IMR-90 (cell line): ENCODE measurements around the gene ANXA3. TPM values are rescaled to one million over a fixed set of nuclear protein-coding genes. Genes with fewer than 3 reads are reported as not detected.

Source experiments
- ATAC-seq: fragments of 200-7000 bp; cut with Tn5 transposase; 2 replicates; pipeline ENCODE4 v1.9.1; 2020; ENCODE audit warnings: low read depth, mild to moderate bottlenecking, moderate library complexity
- BruUV-seq: library from RNA; stranded (reverse); fragments of 400-500 nt; replicated peaks from 2 replicates; lab custom pipeline; 2021; lab: Mats Ljungman, UMichigan
- CTCF ChIA-PET: fragments of 300-600 bp; formaldehyde crosslinking; extraction: SDS; loops from one replicate; lab custom pipeline; 2021; ENCODE audit warnings: antibody characterized with exemption; lab: Yijun Ruan, JAX
- POLR2A ChIA-PET: fragments of 300-600 bp; sonication (Branson Sonifier 250); formaldehyde crosslinking; loops from one replicate; lab custom pipeline; 2022; ENCODE audit warnings: antibody characterized with exemption; ENCODE audit not compliant: unreplicated experiment; lab: Charles Lee
- DNase-seq: peaks from one replicate; pipeline ENCODE4 v3.0.0; 2013
- H2AFZ ChIP-seq: replicated peaks from 2 replicates; pipeline ENCODE3; 2013; ENCODE audit warnings: low read length, mild to moderate bottlenecking; ENCODE audit not compliant: poor library complexity
- H2AK5ac ChIP-seq: 2 replicates; pipeline ENCODE4 v1.6.1; 2013; ENCODE audit warnings: low read depth, low read length, inconsistent platforms
- H2AK9ac ChIP-seq: replicated peaks from 2 replicates; pipeline ENCODE3; 2013; ENCODE audit warnings: mild to moderate bottlenecking, low read depth, low read length, moderate library complexity; ENCODE audit not compliant: poor library complexity
- H2BK120ac ChIP-seq: 2 replicates; pipeline ENCODE4 v1.6.1; 2013; ENCODE audit warnings: low read depth, low read length, inconsistent platforms
- H2BK15ac ChIP-seq: 3 replicates; pipeline ENCODE4 v1.6.1; 2013; ENCODE audit warnings: low read depth, low read length, inconsistent platforms
- H2BK20ac ChIP-seq: 2 replicates; pipeline ENCODE4 v1.6.1; 2013; ENCODE audit warnings: low read depth, mild to moderate bottlenecking, inconsistent platforms, low read length, moderate library complexity
- H2BK5ac ChIP-seq: 2 replicates; pipeline ENCODE4 v1.6.1; 2013; ENCODE audit warnings: mild to moderate bottlenecking, low read depth, low read length, inconsistent platforms; ENCODE audit not compliant: poor library complexity, severe bottlenecking
- H3K14ac ChIP-seq: replicated peaks from 2 replicates; pipeline ENCODE4 v1.6.1; 2013; ENCODE audit warnings: low read depth, low read length, inconsistent platforms
- H3K18ac ChIP-seq: 2 replicates; pipeline ENCODE4 v1.6.1; 2013; ENCODE audit warnings: low read depth, low read length, control low read depth
- H3K23ac ChIP-seq: 2 replicates; pipeline ENCODE4 v1.6.1; 2013; ENCODE audit warnings: low read depth, low read length, inconsistent platforms
- H3K27ac ChIP-seq: 2 replicates; pipeline ENCODE4 v1.5.1; 2013; ENCODE audit warnings: mild to moderate bottlenecking, control low read depth, low read length; ENCODE audit not compliant: insufficient read depth
- H3K27me3 ChIP-seq: 2 replicates; pipeline ENCODE4 v1.6.1; 2013; ENCODE audit warnings: low read length; ENCODE audit not compliant: control insufficient read depth, insufficient read depth
- H3K36me3 ChIP-seq: 2 replicates; pipeline ENCODE4 v1.6.1; 2013; ENCODE audit warnings: low read length, mixed read lengths; ENCODE audit not compliant: control insufficient read depth, insufficient read depth
- H3K4ac ChIP-seq: 2 replicates; pipeline ENCODE4 v1.6.1; 2013; ENCODE audit warnings: low read depth, low read length, inconsistent platforms
- H3K4me1 ChIP-seq: 2 replicates; pipeline ENCODE4 v1.6.1; 2013; ENCODE audit warnings: low read length, mixed read lengths; ENCODE audit not compliant: control insufficient read depth, insufficient read depth
- H3K4me2 ChIP-seq: 2 replicates; pipeline ENCODE4 v1.6.1; 2013; ENCODE audit warnings: low read depth, mild to moderate bottlenecking, control low read depth, low read length, moderate library complexity
- H3K4me3 ChIP-seq: 2 replicates; pipeline ENCODE4 v1.5.1; 2013; ENCODE audit warnings: low read depth, mild to moderate bottlenecking, control low read depth, low read length, moderate library complexity; ENCODE audit not compliant: insufficient read depth
- H3K56ac ChIP-seq: 2 replicates; pipeline ENCODE4 v1.6.1; 2013; ENCODE audit warnings: low read length, inconsistent platforms; ENCODE audit not compliant: insufficient read depth; ENCODE audit errors: extremely low read depth
- H3K79me1 ChIP-seq, 2 experiments: 2 replicates each; pipeline ENCODE4 v1.6.1; 2013; ENCODE audit warnings: low read length in 2 of 2, inconsistent platforms in 1 of 2, low read depth in 1 of 2
- H3K9ac ChIP-seq: 2 replicates; pipeline ENCODE4 v1.6.1; 2013; ENCODE audit warnings: low read depth, low read length, control low read depth
- H3K9me1 ChIP-seq: 2 replicates; pipeline ENCODE4 v1.6.1; 2013; ENCODE audit warnings: low read length, inconsistent platforms; ENCODE audit not compliant: insufficient read depth
- H3K9me3 ChIP-seq: 2 replicates; pipeline ENCODE4 v1.6.1; 2013; ENCODE audit warnings: low read length; ENCODE audit not compliant: control insufficient read depth, insufficient read depth
- H4K20me1 ChIP-seq: 2 replicates; pipeline ENCODE4 v1.6.1; 2013; ENCODE audit warnings: low read length, inconsistent platforms; ENCODE audit not compliant: insufficient read depth
- H4K5ac ChIP-seq: 2 replicates; pipeline ENCODE4 v1.6.1; 2013; ENCODE audit warnings: mild to moderate bottlenecking, low read depth, low read length, control low read depth
- H4K8ac ChIP-seq, 2 experiments: 2 replicates each; pipeline ENCODE4 v1.6.1; 2013; ENCODE audit warnings: low read depth in 2 of 2, low read length in 2 of 2, control low read depth in 1 of 2, inconsistent platforms in 1 of 2
- H4K91ac ChIP-seq: 2 replicates; pipeline ENCODE4 v1.6.1; 2013; ENCODE audit warnings: low read depth, low read length, inconsistent platforms; ENCODE audit not compliant: insufficient read depth
- ELK1 ChIP-seq: fragments of 150-350 bp; IDR thresholded peaks from 2 replicates; pipeline ENCODE4 v1.6.1; 2016; ENCODE audit warnings: low read depth, mild to moderate bottlenecking, low read length, moderate library complexity, borderline replicate concordance
- MXI1 ChIP-seq: IDR thresholded peaks from 2 replicates; pipeline ENCODE4 v1.6.1; 2012; ENCODE audit warnings: low read depth, mild to moderate bottlenecking, low read length, moderate library complexity, borderline replicate concordance
- POLR2A ChIP-seq: IDR thresholded peaks from 2 replicates; pipeline ENCODE4 v1.6.1; 2012; ENCODE audit warnings: mild to moderate bottlenecking, low read depth, low read length
- RFX5 ChIP-seq: IDR thresholded peaks from 2 replicates; pipeline ENCODE4 v1.8.0; 2012; ENCODE audit warnings: low read depth, mild to moderate bottlenecking, low read length, moderate library complexity
- WGBS, 2 experiments: methylation state at CpG; one replicate each; pipeline versions ENCODE4 v1.1.5 to v1.1.7; 2013; ENCODE audit warnings: missing lambda C conversion rate in 2 of 2; ENCODE audit not compliant: insufficient read length in 1 of 2; ENCODE audit errors: extremely low coverage in 2 of 2; 5-methylcytosine and 5-hydroxymethylcytosine counted together
- dilution Hi-C: fragments of 300-500 bp; cut with HindIII; formaldehyde crosslinking; loops from one replicate; pipeline ENCODE4 v1.14.3; 2018; ENCODE audit warnings: low sequenced_read_pairs; ENCODE audit not compliant: unreplicated experiment
- in situ Hi-C: fragments of 300-500 bp; cut with MboI; formaldehyde crosslinking; loops from 3 replicates; pipeline ENCODE4 v1.14.3; 2019; ENCODE audit warnings: low sequenced_read_pairs, inconsistent platforms, mixed read lengths
- intact Hi-C: fragments of 100-400 bp; cut with micrococcal nuclease; formaldehyde crosslinking; loops from 2 replicates; pipeline ENCODE4 v1.10.0; 2022
- polyA plus RNA-seq, 3 experiments: library from polyadenylated mRNA; depleted of rRNA; stranded (reverse); fragments of >200 nt; gene quantifications; 2 replicates each; pipeline ENCODE4 v1.2.3, GENCODE V29; 2012; ENCODE audit warnings: low replicate concordance in 1 of 3
- total RNA-seq: library from RNA; depleted of rRNA; stranded (reverse); fragments of >200 nt; gene quantifications from 2 replicates; pipeline ENCODE4 v1.2.3, GENCODE V29; 2012

The ANXA3 gene
- total and polyA plus RNA-seq, 2 of the 4 experiments (the other 2 are of a cell fraction): 4.2 to 5.0 TPM

- no peaks in the 10 kb centered on the region for H4K20me1 ChIP-seq
- in situ Hi-C loops: no loop called here
- 60% methylated on average over 1 of the region's 2 CpGs; no CpG with 5 or more reads in 1 of the 2 experiments for WGBS, 2 experiments
These were observed 48.4 kb downstream of the ANXA3 start for GRCh38 chr4:78599931-78600375.

More at GRCh38 chr4:78599931-78600375, 48.4 kb downstream of the ANXA3 start:
- H4K91ac ChIP-seq: no peak overlapping the region
- H3K27ac ChIP-seq: no peak overlapping the region
- ChIA-PET CTCF (interaction anchor here (0.9 to 1.0 kb wide), 2 partner anchors 8 to 9 kb away, joined by 3 read pairs; no protein-coding TSS in a partner anchor), POLR2A (interaction anchor here (0.6 kb wide), 1 partner anchor 19 kb away, joined by 3 read pairs; no protein-coding TSS in a partner anchor)
- no peak overlapping the region for H3K23ac ChIP-seq
- no peaks in the 10 kb centered on the region for H3K36me3 ChIP-seq
- TF ChIP-seq POLR2A (no peak), RFX5 (no peak), MXI1 (no peak), ELK1 (no peak)
- H2BK20ac ChIP-seq: no peak overlapping the region
- no peak overlapping the region for H2AK5ac ChIP-seq
- ATAC-seq: no peak
- H2BK120ac ChIP-seq: no peak overlapping the region
- no peak overlapping the region for H3K4me2 ChIP-seq
- no peaks in the 10 kb centered on the region for H3K9me3 ChIP-seq
- H2AK9ac ChIP-seq: no peak overlapping the region
- no peak overlapping the region for H3K4me3 ChIP-seq
- no peak overlapping the region for H4K8ac ChIP-seq
- H3K18ac ChIP-seq: no peak overlapping the region
- H3K14ac ChIP-seq: no peak overlapping the region
- no peak for DNase-seq
- no peak overlapping the region for H3K56ac ChIP-seq
- H2AFZ ChIP-seq: no peak overlapping the region
- intact Hi-C loops: no loop called here
- no peak overlapping the region for H3K4ac ChIP-seq
- H2BK15ac ChIP-seq: no peak overlapping the region
- H3K27me3 ChIP-seq: no peaks in the 10 kb centered on the region
- H2BK5ac ChIP-seq: no peak overlapping the region
- no TSS peak for BruUV-seq
- H4K5ac ChIP-seq: no peak overlapping the region
- no peaks in the 10 kb centered on the region for H3K4me1 ChIP-seq
- dilution Hi-C loops: loop anchor here (25.0 kb wide), 1 partner anchor 262 kb away; no protein-coding TSS in a partner anchor
- H3K9me1 ChIP-seq: no peaks in the 10 kb centered on the region
- no peaks in the 10 kb centered on the region for H3K79me1 ChIP-seq
- no peak overlapping the region for H3K9ac ChIP-seq
